SIG-M5 treated with dmso at 0.1 percent for 504 hours (cell line): ENCODE data around the gene NAB2.
A peak's percentile ranks its signal among the peaks of the same experiment; 100 is the strongest.

Experiments used
- DNase-seq: peaks from one replicate; lab custom pipeline; 2025; ENCODE audit not compliant: unreplicated experiment; lab: John Stamatoyannopoulos, UW

The NAB2 gene

GRCh38 chr12:57093415-57094207, 4.7 kb downstream of the NAB2 start:
- DNase-seq: peak; percentile 41

GRCh38 chr12:57094208-57095160, 5.6 kb downstream of the NAB2 start:
- DNase-seq: no peak

- DNase-seq: no peak
Measured at GRCh38 chr12:57095440-57095839, 6.5 kb downstream of the NAB2 start.

GRCh38 chr12:57096099-57096572, 7.2 kb downstream of the NAB2 start:
- DNase-seq: no peak

GRCh38 chr12:57096748-57097553, 8.0 kb downstream of the NAB2 start:
- no peak for DNase-seq

- no peak for DNase-seq
Measured at GRCh38 chr12:57097554-57097835, 8.6 kb downstream of the NAB2 start.

- DNase-seq: no peak
Measured at GRCh38 chr12:57098546-57098945, 9.6 kb downstream of the NAB2 start.

- DNase-seq: no peak
Measured at GRCh38 chr12:57099047-57099714, 10.3 kb downstream of the NAB2 start.

GRCh38 chr12:57099766-57100165, 10.9 kb downstream of the NAB2 start:
- no peak for DNase-seq

- peak; percentile 47 for DNase-seq
Measured at GRCh38 chr12:57101892-57102695, 13.2 kb downstream of the NAB2 start.

GRCh38 chr12:57103856-57104255, 14.9 kb downstream of the NAB2 start:
- DNase-seq: no peak

GRCh38 chr12:57104292-57104910, 15.5 kb downstream of the NAB2 start:
- no peak for DNase-seq

GRCh38 chr12:57105011-57105753, 16.3 kb downstream of the NAB2 start:
- no peak for DNase-seq

GRCh38 chr12:57106021-57106708, 17.3 kb downstream of the NAB2 start:
- no peak for DNase-seq

- no peak for DNase-seq
Measured at GRCh38 chr12:57107456-57108155, 18.7 kb downstream of the NAB2 start.

- DNase-seq: no peak
Measured at GRCh38 chr12:57109207-57110103, 20.5 kb downstream of the NAB2 start.
